Fibroblast of skin of abdomen (primary cell): ENCODE measurements around the gene POTEB. TPM values are rescaled to one million over a fixed set of nuclear protein-coding genes. Genes with fewer than 3 reads are reported as not detected.
"Not testable (repeated sequence)": the region's sequence is repeated elsewhere in the genome, so short reads cannot be mapped to it uniquely, and the experiment has no call there.

Experiments
- DNase-seq: peaks from one replicate; pipeline ENCODE4 v3.0.0-alpha.2; 2013
- polyA plus RNA-seq, 2 experiments: library from polyadenylated mRNA; unstranded; fragments of 120-200 nt; gene quantifications; one replicate each; pipeline ENCODE4 v1.2.1, GENCODE V29; 2013; ENCODE audit not compliant: insufficient read length in 2 of 2

Gene POTEB
- polyA plus RNA-seq (2013, experiment 1 of 2; ENCODE audit: insufficient read length) = not detected
- polyA plus RNA-seq (2013, experiment 2 of 2; ENCODE audit: insufficient read length) = not detected

DNA sequence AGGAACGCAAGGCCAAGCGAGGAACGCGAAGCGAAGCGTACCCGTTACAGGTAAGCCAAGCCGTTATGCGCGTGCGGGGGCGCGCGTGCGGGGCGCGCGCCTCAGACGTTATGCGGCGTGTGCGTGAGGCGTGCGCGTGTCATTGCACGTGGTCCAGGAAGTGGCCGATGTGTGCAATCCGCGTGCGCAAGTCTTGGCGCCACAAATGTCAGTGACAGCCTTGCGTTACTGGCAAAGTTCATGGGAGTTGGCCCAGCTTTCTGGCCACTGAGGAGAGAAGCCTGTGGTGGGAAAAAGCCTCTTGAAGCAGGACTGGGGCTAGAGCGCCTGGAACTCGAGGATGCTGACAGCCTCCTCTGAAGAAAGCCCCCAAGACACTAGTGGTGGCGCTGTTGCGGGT is at the start of gene POTEB:
POTEB (minus strand) TSS at position 101 of the 400 bp plus-strand sequence. CDS start 489 bp downstream, outside the sequence.
- not testable (repeated sequence) for DNase-seq

- not testable (repeated sequence) for DNase-seq
These were observed 13.4 kb upstream of the POTEB start for GRCh38 chr15:21890955-21891354.

GRCh38 chr15:21889542-21889941 is 12.0 kb upstream of the POTEB start:
- DNase-seq = not testable (repeated sequence)

- DNase-seq = not testable (repeated sequence)
These were observed 38.7 kb downstream of the POTEB start for GRCh38 chr15:21838831-21839230.
